Measurements from ENCODE around the gene MRTFA.
"Not testable (repeated sequence)": the region's sequence is repeated elsewhere in the genome, so short reads cannot be mapped to it uniquely, and the experiment has no call there.

DNA sequence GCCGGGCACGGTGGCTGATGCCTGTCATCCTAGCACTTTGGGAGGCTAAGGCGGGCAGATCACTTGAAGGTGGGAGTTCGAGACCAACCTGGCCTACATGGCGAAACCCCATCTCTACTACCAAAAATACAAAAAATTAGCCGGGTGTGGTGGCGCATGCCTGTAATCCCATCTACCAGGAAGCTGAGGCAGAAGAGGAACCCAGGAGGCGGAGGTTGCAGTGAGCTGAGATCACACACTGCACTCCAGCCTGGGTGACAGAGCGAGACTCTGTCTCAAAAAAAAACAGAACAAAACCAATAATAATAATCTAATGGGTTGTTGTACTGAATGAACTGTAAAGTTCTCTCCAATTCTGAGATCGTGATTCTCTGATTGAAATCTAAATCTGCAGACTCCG is 258.1 kb downstream of the MRTFA start:
- TF ChIP-seq SP1, FOXK2, ARNT (IDR thresholded peaks at IDR 0.05): not testable (repeated sequence)
